NT2/D1 (cell line): Measurements from ENCODE around the gene CHN1.

Experiments
- SUZ12 ChIP-seq: IDR thresholded peaks from 2 replicates; pipeline ENCODE4 v1.6.1; 2011; ENCODE audit not compliant: insufficient read length, insufficient read depth; ENCODE audit errors: extremely low read depth
- YY1 ChIP-seq: IDR thresholded peaks from 2 replicates; pipeline ENCODE4 v1.6.1; 2011; ENCODE audit not compliant: insufficient read length, insufficient read depth

DNA sequence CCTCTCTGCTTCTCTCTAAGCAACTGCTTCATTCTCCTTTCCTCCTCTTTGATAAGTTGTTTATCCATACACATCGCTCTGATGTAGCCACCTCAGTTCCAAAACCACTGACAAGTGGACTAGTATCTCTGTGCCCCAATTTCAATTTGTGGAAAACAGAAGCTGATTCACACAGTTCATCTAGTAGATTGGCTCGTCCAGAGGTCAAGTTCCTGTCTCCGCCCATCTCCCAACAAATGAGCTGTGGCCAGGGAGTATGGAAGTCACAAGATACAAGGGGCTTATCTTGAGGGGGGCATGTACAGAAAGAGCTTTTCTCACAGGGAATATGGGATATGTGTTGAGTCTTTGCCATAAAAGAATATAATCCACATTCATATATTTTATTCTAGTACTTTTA is 17.7 kb upstream of the CHN1 start:
- TF ChIP-seq SUZ12 (no peak), YY1 (no peak)
